BLaER1 treated with 17β-estradiol and CSF1 and Interleukin-3, amounts not matched to agents 10 nM and 100 nM (cell line): ENCODE results near the gene ZDHHC11.
"Not testable (repeated sequence)": the region's sequence is repeated elsewhere in the genome, so short reads cannot be mapped to it uniquely, and the experiment has no call there.

Experiments
- H3K27ac ChIP-seq, 11 experiments: shearing (Covaris generic); formaldehyde crosslinking; 2 replicates each; pipeline ENCODE4 v1.8.1; 2022
- H3K27me3 ChIP-seq, 11 experiments: shearing (Covaris generic); formaldehyde crosslinking; 2 replicates each; pipeline ENCODE4 v1.8.1; 2022
- H3K36me3 ChIP-seq, 11 experiments: shearing (Covaris generic); formaldehyde crosslinking; 2 replicates each; pipeline ENCODE4 v1.8.1; 2022
- H3K4me1 ChIP-seq, 10 experiments: shearing (Covaris generic); formaldehyde crosslinking; 2 replicates each; pipeline ENCODE4 v1.8.1; 2022
- H3K4me2 ChIP-seq, 11 experiments: shearing (Covaris generic); formaldehyde crosslinking; 2 replicates each; pipeline ENCODE4 v1.8.1; 2022
- H3K4me3 ChIP-seq, 10 experiments: shearing (Covaris generic); formaldehyde crosslinking; 2 replicates each; pipeline ENCODE4 v1.8.1; 2022
- H3K9ac ChIP-seq, 11 experiments: shearing (Covaris generic); formaldehyde crosslinking; 2 replicates each; pipeline ENCODE4 v1.8.1; 2022
- H3K9me3 ChIP-seq, 11 experiments: shearing (Covaris generic); formaldehyde crosslinking; replicated peaks in 1 of 11; 2 replicates each; pipeline ENCODE4 v1.8.1; 2022
- H4K20me1 ChIP-seq, 11 experiments: shearing (Covaris generic); formaldehyde crosslinking; 2 replicates each; pipeline ENCODE4 v1.8.1; 2022
- Cebpa-rat ChIP-seq, 11 experiments: shearing (Covaris generic); IDR thresholded peaks; 2 replicates each; pipeline ENCODE4 v1.8.1; 2022

The ZDHHC11 gene

DNA sequence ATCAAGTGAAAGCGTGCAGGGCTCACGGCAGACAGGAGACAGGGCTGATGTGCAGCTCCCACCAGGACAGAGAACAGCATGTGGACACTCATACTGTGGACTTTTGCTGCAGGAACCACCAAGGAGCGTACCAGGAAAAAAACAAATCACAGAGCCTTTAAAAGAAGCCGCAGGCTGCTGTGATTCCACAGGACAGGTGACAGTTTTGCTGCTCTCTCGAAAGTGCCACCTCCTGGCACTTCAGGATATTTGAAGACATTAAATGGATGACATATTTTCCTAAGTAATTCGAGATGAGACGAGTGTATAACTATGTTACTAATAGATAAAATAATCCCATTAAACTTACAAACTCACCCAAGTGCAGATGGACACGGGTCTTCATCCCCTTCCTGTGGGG lies 29.3 kb downstream of the ZDHHC11 start:
- H3K9me3 ChIP-seq = peaks cover 0 to 4% (median 0%) of the 10 kb centered on the region in 11 experiments; a peak in 1 of 22 replicates
- H3K4me3 ChIP-seq = no peak overlapping the region
- H4K20me1 ChIP-seq = no peaks in the 10 kb centered on the region

DNA sequence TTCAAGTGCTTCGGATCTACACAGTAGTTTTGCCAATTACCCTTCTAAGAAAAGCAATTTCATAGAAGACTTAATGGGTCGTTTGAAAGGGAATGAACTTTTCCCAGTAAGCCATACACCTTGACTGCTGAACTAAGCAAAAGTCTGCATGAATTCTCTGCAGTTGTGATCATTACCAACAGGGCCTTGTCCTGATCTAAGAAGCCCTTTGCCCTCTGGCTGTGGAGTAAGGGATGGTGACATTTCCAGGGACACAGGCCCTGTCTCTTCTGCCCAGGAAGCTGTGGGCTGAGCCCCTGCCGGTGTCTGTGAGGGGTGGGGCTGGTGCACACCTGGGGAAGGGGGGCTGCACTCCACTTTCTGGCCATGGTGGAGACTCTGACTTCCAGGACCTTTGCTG lies 30.5 kb downstream of the ZDHHC11 start:
- H3K4me1 ChIP-seq = no peaks in the 10 kb centered on the region
- no peak overlapping the region for H3K4me3 ChIP-seq
- peaks cover 6 to 13% (median 7%) of the 10 kb centered on the region in 11 experiments for H3K9me3 ChIP-seq
- peaks cover 0 to 25% (median 14%) of the 10 kb centered on the region in 11 experiments; a peak in 11 of 22 replicates for H3K36me3 ChIP-seq
- H3K27ac ChIP-seq = no peak overlapping the region
- no peaks in the 10 kb centered on the region for H4K20me1 ChIP-seq
- no peak overlapping the region for H3K9ac ChIP-seq
- H3K27me3 ChIP-seq = no peaks in the 10 kb centered on the region
- no peak for TF ChIP-seq Cebpa-rat (IDR thresholded peaks at IDR 0.05)
- H3K4me2 ChIP-seq = no peak overlapping the region

More for the DNA sequence above, 29.3 kb downstream of the ZDHHC11 start:
- no peak for TF ChIP-seq Cebpa-rat (IDR thresholded peaks at IDR 0.05)
- H3K27me3 ChIP-seq = no peaks in the 10 kb centered on the region
- H3K4me1 ChIP-seq = no peaks in the 10 kb centered on the region
- peaks cover 0 to 16% (median 8%) of the 10 kb centered on the region in 11 experiments; a peak in 9 of 22 replicates for H3K36me3 ChIP-seq
- H3K27ac ChIP-seq = no peak overlapping the region
- no peak overlapping the region for H3K9ac ChIP-seq
- no peak overlapping the region for H3K4me2 ChIP-seq

DNA sequence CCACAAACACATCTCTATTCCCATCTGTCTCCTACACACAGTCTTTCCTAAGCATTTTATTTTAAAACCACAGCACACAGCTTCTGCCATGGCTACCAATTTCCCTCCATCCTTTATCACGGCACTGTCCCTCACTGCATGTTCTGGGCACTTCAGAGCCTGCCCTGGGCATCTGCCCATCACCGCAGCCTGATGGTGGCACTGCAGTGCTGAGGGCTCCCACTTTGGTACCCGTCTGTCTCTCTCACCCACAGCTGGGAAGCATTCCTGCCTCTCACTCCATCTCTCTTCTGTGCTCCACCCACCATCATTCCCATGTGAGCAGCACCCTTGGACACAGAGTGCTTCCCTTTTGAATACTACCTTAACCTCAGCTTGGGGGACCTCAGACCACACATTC lies 31.7 kb downstream of the ZDHHC11 start:
- Histone ChIP-seq H3K36me3 (peaks cover 0 to 25% (median 13%) of the 10 kb centered on the region in 11 experiments; a peak in 11 of 22 replicates), H3K4me3 (no peak overlapping the region), H3K4me1 (no peaks in the 10 kb centered on the region), H3K27ac (no peak overlapping the region), H3K4me2 (no peak overlapping the region), H4K20me1 (no peaks in the 10 kb centered on the region), H3K9ac (no peak overlapping the region), H3K27me3 (no peaks in the 10 kb centered on the region), H3K9me3 (peaks cover 8 to 20% (median 12%) of the 10 kb centered on the region in 11 experiments)
- no peak for TF ChIP-seq Cebpa-rat (IDR thresholded peaks at IDR 0.05)

DNA sequence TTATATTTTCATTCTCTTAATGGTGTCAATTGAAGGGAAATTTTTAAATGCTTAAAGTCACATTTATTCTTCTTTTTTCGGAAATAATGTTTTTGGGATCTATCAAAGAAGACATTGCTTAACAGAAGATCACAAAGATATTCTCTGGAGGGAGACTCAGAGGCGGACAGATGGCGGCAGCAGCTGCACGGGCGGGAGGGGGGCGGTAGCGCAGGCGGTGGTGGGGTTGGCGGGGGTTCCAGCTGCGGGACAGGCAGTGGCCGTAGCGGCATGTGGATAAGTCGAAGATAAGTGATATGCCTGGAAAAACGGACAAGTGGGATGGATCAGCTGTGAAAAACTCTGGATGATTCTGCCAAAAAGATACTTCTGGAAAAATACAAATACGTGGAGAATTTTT lies 34.6 kb downstream of the ZDHHC11 start:
- no peaks in the 10 kb centered on the region for H3K27me3 ChIP-seq

DNA sequence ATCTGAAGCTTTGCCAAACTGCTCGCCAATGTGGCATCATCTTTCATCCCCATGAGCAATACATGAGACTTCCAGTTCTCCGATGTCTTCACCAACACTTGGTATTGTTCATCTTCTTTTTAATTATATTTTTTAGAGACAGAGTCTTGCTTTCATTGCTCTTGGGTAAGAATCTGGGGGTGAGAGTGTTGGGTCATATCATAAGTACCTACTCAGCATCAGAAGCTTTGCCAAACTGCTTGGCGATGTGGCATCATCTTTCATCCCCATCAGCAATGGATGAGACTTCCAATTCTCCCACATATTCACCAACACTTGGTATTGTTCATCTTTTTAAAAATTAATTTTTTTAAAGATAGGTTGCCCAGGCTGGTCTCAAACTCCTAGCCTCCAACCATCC lies 35.3 kb downstream of the ZDHHC11 start:
- peaks cover 8 to 20% (median 12%) of the 10 kb centered on the region in 11 experiments for H3K9me3 ChIP-seq
- no peak overlapping the region for H3K9ac ChIP-seq
- no peak overlapping the region for H3K27ac ChIP-seq
- no peaks in the 10 kb centered on the region for H4K20me1 ChIP-seq
- H3K27me3 ChIP-seq = no peaks in the 10 kb centered on the region
- H3K4me1 ChIP-seq = no peaks in the 10 kb centered on the region
- no peak for TF ChIP-seq Cebpa-rat (IDR thresholded peaks at IDR 0.05)
- H3K4me3 ChIP-seq = no peak overlapping the region
- H3K36me3 ChIP-seq = peaks cover 0 to 14% (median 4%) of the 10 kb centered on the region in 11 experiments; a peak in 8 of 22 replicates
- H3K4me2 ChIP-seq = no peak overlapping the region

More for the DNA sequence above, 34.6 kb downstream of the ZDHHC11 start:
- Histone ChIP-seq H3K4me3 (no peak overlapping the region), H3K4me1 (no peaks in the 10 kb centered on the region), H3K36me3 (peaks cover 0 to 14% (median 4%) of the 10 kb centered on the region in 11 experiments; a peak in 8 of 22 replicates), H3K4me2 (no peak overlapping the region), H3K27ac (no peak overlapping the region), H4K20me1 (no peaks in the 10 kb centered on the region), H3K9me3 (peaks cover 8 to 20% (median 12%) of the 10 kb centered on the region in 11 experiments), H3K9ac (no peak overlapping the region)
- TF ChIP-seq Cebpa-rat (IDR thresholded peaks at IDR 0.05) = no peak

DNA sequence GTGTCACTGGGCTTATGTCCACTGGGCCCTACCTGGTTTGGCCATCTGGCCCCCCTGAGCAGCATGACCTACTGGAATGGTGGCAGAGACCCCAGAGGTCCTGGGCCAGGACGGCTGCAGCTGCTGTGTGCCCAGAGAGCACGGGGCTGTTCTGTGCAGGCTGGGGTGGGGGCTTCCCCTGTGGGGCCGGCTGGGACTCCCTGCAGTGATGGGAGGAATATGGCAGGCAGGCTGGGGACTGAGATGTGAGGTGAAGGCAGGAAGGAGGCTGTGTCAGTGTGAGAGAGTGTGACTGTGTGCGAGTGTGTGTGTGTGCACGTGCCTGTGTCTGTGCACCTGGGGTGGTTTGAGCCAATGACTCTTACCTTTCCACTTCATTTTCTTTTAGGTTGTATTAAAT lies 37.2 kb downstream of the ZDHHC11 start:
- not testable (repeated sequence) for H3K9ac ChIP-seq, H3K4me3 ChIP-seq, H3K27ac ChIP-seq, H4K20me1 ChIP-seq, H3K27me3 ChIP-seq, H3K4me2 ChIP-seq, H3K4me1 ChIP-seq
- H3K36me3 ChIP-seq = peaks cover 0 to 14% (median 4%) of the 10 kb centered on the region in 11 experiments; a peak in 8 of 22 replicates
- H3K9me3 ChIP-seq = peaks cover 8 to 20% (median 12%) of the 10 kb centered on the region in 11 experiments

DNA sequence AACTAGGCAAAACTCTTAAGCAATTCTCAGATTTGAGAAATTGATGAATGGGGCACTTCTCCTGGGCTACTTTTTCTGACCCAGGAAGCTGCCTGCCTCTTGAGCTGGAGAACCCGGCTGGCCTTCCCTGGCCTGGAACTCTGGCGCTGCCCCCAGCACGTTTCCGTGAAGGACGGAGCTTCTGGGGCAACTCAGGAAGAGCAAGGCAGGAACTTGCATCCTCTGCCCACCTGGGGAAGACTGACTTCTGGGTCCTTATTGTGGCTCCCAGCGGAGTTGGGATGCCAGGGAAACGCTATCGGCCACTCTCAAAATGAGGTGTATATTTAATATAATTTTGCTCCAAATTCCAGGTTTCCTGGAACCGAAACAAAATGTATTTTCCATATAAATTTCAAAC lies 39.4 kb downstream of the ZDHHC11 start:
- not testable (repeated sequence) for H4K20me1 ChIP-seq, H3K4me2 ChIP-seq, H3K27me3 ChIP-seq, H3K9ac ChIP-seq, H3K27ac ChIP-seq, H3K4me1 ChIP-seq, H3K4me3 ChIP-seq
- peaks cover 0 to 11% (median 4%) of the 10 kb centered on the region in 11 experiments; a peak in 7 of 22 replicates for H3K36me3 ChIP-seq
- H3K9me3 ChIP-seq = peaks cover 8 to 16% (median 11%) of the 10 kb centered on the region in 11 experiments

DNA sequence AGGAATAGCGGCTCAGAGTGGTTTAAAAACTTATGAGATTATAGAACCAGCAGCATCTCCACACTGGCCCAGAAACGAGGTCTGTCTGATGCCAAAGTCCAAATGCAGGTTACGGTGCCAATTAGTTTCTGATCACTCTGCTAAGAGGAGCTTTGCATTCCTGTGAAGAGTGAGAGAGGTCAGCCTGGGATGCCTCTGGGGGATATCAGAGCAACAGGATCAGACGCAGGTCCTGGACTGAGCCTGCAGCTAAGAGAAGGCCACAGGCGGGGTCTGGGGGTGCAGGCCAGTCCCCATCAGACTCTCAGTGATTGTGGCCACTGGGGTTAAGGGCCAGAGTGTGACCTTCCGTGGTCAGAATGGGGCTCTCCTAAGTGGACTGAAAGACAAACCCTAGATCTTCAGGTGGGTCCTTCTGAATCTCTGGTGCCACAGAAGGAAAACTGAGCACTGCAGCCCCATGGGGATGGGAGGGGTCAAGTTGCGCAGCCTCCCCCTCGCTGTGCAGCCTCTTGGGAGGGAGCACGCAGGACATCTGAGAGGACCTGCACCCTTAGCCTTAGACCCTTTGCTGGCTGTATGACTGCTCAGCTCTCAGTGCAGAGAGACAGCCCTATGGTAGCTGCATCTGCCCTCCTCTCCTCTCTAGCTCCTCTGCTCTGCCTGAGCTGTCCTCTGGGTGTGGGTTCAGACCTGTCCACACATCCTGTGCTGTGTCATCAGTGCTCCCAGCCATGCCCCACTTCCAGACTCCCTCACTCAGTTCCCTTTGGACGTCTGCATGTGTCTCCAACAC lies 42.9 kb downstream of the ZDHHC11 start:
- H3K4me3 ChIP-seq, H3K4me2 ChIP-seq, H3K27me3 ChIP-seq, H4K20me1 ChIP-seq, H3K9ac ChIP-seq, H3K27ac ChIP-seq, H3K4me1 ChIP-seq, H3K36me3 ChIP-seq: not testable (repeated sequence)
- peaks cover 11 to 23% (median 18%) of the 10 kb centered on the region in 11 experiments for H3K9me3 ChIP-seq

DNA sequence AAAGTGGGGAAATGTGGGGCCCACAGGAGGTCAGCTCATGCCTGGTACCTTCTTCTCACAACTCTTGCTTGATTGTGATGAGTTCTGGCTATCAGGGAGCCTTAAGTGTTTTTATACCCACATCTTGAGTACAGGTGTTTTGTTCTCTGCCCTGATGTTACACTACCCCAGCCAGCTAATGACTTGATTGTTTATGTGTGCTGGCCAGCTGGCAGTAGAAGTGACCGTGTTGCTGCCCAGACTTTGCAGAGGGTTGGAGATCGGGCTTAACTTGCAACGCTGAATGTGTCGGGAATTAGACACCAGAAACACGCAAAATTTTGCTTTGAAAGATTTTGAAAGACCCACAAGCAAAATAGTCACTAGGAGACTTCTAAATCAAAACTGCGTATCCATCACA lies 49.3 kb downstream of the ZDHHC11 start:
- no peak for TF ChIP-seq Cebpa-rat (IDR thresholded peaks at IDR 0.05)
- no peak overlapping the region for H3K27ac ChIP-seq
- no peak overlapping the region for H3K4me3 ChIP-seq
- H3K4me1 ChIP-seq = no peaks in the 10 kb centered on the region
- H3K4me2 ChIP-seq = no peak overlapping the region
- no peak overlapping the region for H3K9ac ChIP-seq
- peaks cover 14 to 28% (median 21%) of the 10 kb centered on the region in 11 experiments for H3K9me3 ChIP-seq
- H4K20me1 ChIP-seq = no peaks in the 10 kb centered on the region
- no peaks in the 10 kb centered on the region for H3K36me3 ChIP-seq
- H3K27me3 ChIP-seq = no peaks in the 10 kb centered on the region

DNA sequence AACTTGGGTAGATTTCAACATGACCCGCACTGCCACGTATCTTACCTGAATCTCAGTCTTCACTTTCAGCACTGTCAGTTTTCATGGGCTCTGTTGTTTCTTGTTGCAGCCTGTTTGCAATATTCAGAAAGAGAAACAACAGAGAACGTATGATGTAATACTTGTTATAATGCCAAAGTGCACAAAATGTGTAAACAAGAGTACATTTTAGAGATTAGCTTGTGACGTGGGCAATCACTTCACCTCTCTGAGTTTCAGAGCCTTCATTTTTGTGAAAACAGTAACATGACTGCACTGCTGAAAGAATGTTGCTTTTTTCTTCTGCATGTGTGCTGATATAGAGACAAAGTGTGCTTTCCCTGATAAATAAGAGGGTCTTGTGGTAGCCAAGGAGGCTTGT lies 49.7 kb downstream of the ZDHHC11 start:
- not testable (repeated sequence) for H3K9ac ChIP-seq, H3K4me2 ChIP-seq, H4K20me1 ChIP-seq, H3K4me3 ChIP-seq, H3K27me3 ChIP-seq, H3K36me3 ChIP-seq, H3K4me1 ChIP-seq, H3K27ac ChIP-seq
- peaks cover 14 to 28% (median 21%) of the 10 kb centered on the region in 11 experiments for H3K9me3 ChIP-seq

DNA sequence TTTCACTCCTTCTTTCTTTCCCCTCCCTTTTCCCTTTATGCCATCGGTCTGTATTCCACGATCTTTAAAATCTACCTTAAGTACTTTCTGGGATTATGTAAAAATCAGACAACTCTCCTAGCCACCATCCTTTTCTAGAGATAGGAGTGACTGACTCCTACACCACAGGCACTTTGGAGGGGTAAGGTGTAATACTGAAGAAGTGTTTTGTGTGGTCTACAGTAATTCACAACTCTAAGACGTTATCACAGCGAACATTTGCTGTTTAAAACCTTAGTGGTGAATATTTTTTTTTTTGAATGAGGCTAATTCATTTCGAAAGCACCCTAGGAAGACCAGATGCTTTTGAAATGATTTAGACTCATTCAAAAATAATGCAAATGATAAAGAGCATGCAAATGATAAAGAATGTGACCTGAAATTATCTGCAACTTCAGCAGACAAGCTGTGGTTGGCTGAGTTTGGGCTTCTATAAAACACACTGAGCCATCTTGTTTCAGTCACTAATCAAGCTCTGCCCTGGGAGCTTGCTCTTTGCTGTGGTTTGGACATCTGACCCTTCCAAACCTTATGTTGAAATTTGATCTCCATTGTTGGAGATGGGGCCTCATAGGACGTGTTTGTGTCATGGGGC lies 52.2 kb downstream of the ZDHHC11 start:
- H3K4me1 ChIP-seq, H3K36me3 ChIP-seq, H3K27me3 ChIP-seq, H3K9ac ChIP-seq, H3K4me3 ChIP-seq, H3K4me2 ChIP-seq, H4K20me1 ChIP-seq, H3K27ac ChIP-seq: not testable (repeated sequence)
- peaks cover 4 to 17% (median 10%) of the 10 kb centered on the region in 11 experiments; a peak in 14 of 22 replicates for H3K9me3 ChIP-seq

DNA sequence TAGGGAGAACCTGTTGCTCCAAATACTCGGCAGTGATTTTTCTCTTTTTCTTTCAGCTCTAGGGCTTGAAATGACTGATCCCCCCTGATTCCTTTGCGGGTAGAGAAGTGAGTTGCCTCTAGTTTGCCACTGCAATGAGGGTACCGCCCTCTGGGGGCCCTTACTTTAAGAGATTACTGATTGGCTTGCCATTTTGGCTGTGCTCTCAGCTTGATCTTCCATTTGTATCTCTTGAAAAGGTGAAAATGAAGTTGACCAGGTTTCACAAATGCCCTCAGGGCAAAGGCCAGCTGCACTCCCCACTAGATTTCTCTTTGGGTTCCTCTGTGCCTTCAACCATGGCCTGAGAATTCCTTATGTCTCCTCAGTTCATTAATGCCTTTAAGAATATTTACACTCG lies 52.8 kb downstream of the ZDHHC11 start:
- H3K4me1 ChIP-seq, H3K9ac ChIP-seq, H3K4me3 ChIP-seq, H4K20me1 ChIP-seq, H3K4me2 ChIP-seq, H3K27me3 ChIP-seq, H3K36me3 ChIP-seq, H3K27ac ChIP-seq: not testable (repeated sequence)
- peaks cover 2 to 12% (median 5%) of the 10 kb centered on the region in 11 experiments; a peak in 10 of 22 replicates for H3K9me3 ChIP-seq

DNA sequence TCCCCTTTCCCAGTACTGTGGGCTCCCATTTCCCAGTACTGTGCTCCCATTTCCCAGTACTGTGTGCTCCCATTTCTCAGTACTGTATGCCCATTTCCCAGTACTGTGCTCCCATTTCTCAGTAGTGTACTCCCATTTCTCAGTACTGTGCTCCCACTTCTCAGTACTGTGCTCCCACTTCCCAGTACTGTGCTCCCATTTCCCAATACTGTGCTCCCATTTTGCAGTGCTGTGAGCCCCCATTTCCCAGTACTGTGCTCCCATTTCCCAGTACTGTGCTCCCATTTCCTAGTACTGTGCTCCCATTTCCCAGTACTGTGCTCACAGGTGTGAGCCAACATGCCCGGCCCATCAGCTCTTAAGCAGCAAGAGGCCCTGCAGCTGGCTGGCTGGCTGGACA lies 54.9 kb downstream of the ZDHHC11 start:
- H3K36me3 ChIP-seq, H3K9me3 ChIP-seq, H3K27me3 ChIP-seq: not testable (repeated sequence)

More for the DNA sequence above, 54.9 kb downstream of the ZDHHC11 start:
- not testable (repeated sequence) for H3K4me1 ChIP-seq, H4K20me1 ChIP-seq, H3K9ac ChIP-seq, H3K4me3 ChIP-seq, H3K4me2 ChIP-seq, H3K27ac ChIP-seq
